Activated naive CD4-positive, alpha-beta T cell treated with anti-CD3 and anti-CD28 coated beads, Interleukin-2, amount 50 U/mL, for 72 hours (primary cell): ENCODE results near the gene NMRAL1. TPM values are rescaled to one million over a fixed set of nuclear protein-coding genes. Genes with fewer than 3 reads are reported as not detected.
A peak's percentile ranks its signal among the peaks of the same experiment; 100 is the strongest.

Source experiments
- ATAC-seq, 2 donors: fragments of 150-1000 bp; cut with Tn5 transposase; 2 replicates each; pipeline ENCODE4 v1.10.0; 2021; ENCODE audit warnings: mild to moderate bottlenecking in 2 of 2, moderate library complexity in 2 of 2
- DNase-seq, 2 donors: peaks; one replicate each; pipeline ENCODE4 v3.0.0; 2021 to 2022; ENCODE audit warnings: low spot score in 2 of 2
- H3K27ac Mint-ChIP-seq, 2 donors: one replicate each; pipeline ENCODE4 v1.8.0; 2022; ENCODE audit warnings: mild to moderate bottlenecking in 2 of 2, mixed read lengths in 2 of 2
- H3K36me3 Mint-ChIP-seq, 2 donors: one replicate each; pipeline ENCODE4 v1.8.0; 2022; ENCODE audit warnings: mixed read lengths in 2 of 2
- H3K9me3 Mint-ChIP-seq, 2 donors: one replicate each; pipeline ENCODE4 v1.8.0; 2022; ENCODE audit warnings: mixed read lengths in 2 of 2
- total RNA-seq, 2 donors: library from RNA; stranded (reverse); gene quantifications; one replicate each; pipeline ENCODE4 v1.2.3, GENCODE V29; 2022

The NMRAL1 gene
- total RNA-seq, 2 donors from 2014 or later = 30.5 to 42.8 TPM

DNA sequence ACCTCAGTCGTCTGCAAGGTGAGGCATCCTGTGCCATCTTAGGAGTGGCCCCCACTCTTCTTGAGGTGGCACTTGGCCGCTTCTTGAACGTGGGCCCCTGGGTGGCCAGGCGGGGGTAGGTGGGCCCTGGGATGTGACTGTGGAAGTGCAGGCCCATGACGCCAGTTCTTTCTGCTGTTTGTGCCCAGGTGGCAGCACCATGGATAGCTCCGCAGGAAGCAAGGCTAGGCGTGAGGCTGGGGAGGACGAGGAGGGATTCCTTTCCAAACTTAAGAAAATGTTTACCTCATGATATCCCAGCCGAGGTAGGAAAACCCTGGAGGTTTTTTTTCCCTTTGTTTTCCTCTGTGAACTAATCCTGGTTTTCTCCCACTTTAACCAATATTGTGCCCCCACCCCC lies 19.8 kb downstream of the NMRAL1 start:
- DNase-seq (no peak), ATAC-seq (no peak)
- H3K9me3 Mint-ChIP-seq = no peaks in the 10 kb centered on the region
- H3K36me3 Mint-ChIP-seq = peaks cover 6 to 12% of the 10 kb centered on the region in 2 donors
- peak overlapping the region in 1 of 2 donors; percentile 72 for H3K27ac Mint-ChIP-seq

DNA sequence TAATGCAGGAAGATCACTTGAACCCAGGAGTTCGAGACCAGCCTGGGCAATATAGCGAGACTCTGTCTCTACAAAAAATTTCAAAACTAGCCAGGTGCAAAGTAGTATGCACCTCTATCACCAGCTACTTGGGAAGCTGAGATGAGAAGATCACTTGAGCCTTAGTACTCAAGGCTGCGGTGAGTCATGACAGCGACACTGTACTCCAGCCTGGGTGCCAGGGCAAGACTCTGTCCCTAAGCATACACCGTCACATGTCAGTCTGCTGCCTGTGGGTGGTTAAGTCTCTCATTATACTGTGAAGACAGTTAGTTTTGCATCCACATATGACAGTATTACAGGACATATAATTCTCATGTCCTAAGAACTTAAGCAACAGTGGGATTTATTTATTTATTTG lies 21.8 kb downstream of the NMRAL1 start:
- peaks cover 6 to 12% of the 10 kb centered on the region in 2 donors for H3K36me3 Mint-ChIP-seq
- no peaks in the 10 kb centered on the region for H3K9me3 Mint-ChIP-seq

DNA sequence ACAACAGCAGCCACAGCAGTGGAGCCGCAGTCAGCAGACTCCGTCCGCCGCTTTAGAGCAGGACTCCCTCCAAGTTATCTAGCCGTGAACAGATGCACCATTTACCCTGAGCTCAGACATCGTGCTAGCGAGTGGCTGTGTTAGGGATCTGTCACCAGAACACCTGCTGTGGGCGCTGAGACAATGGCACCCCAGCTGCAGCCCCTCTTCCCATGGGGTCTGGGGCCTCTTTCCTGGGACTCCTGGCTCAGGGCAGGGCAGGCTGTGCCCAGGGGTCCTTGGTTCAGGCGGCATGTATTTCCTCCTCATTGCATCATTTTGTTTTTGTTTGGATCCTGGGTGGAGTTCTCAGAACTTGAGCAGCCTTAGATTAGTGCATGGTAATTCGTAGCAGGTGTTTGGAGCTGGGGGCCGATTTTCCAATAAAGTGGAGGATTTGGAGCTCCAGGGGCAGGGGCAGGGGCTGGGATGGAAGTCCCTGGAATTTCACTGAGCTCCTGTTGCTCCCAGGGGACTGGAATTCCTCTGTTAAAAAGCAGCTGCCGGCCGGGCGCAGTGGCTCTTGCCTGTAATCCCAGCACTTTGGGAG lies 23.4 kb downstream of the NMRAL1 start:
- no peaks in the 10 kb centered on the region for H3K9me3 Mint-ChIP-seq
- peak overlapping the region in 1 of 2 donors; percentile 82 for H3K27ac Mint-ChIP-seq

More for the DNA sequence above, 21.8 kb downstream of the NMRAL1 start:
- DNase-seq = no peak
- peak overlapping the region; percentile 12 to 92 for H3K27ac Mint-ChIP-seq
- no peak for ATAC-seq

GRCh38 chr16:4450430-4450829 lies 24.0 kb downstream of the NMRAL1 start:
- H3K9me3 Mint-ChIP-seq = no peaks in the 10 kb centered on the region
- H3K36me3 Mint-ChIP-seq = peaks cover 0 to 14% of the 10 kb centered on the region in 2 donors
- DNase-seq = no peak
- no peak overlapping the region for H3K27ac Mint-ChIP-seq
- no peak for ATAC-seq

More for the DNA sequence above, 23.4 kb downstream of the NMRAL1 start:
- ATAC-seq = no peak
- no peak for DNase-seq
- peaks cover 0 to 16% of the 10 kb centered on the region in 2 donors for H3K36me3 Mint-ChIP-seq

- ATAC-seq = no peak
- no peaks in the 10 kb centered on the region for H3K9me3 Mint-ChIP-seq
- peaks cover 8 to 16% of the 10 kb centered on the region in 2 donors for H3K36me3 Mint-ChIP-seq
Measured at GRCh38 chr16:4443986-4444385, 30.4 kb downstream of the NMRAL1 start.

GRCh38 chr16:4443271-4443670 lies 31.2 kb downstream of the NMRAL1 start:
- no peak for ATAC-seq
- Mint-ChIP-seq H3K36me3 (peaks cover 8 to 16% of the 10 kb centered on the region in 2 donors), H3K27ac (peak overlapping the region; percentile 32 to 38), H3K9me3 (no peaks in the 10 kb centered on the region)
- DNase-seq = no peak

More at GRCh38 chr16:4443986-4444385, 30.4 kb downstream of the NMRAL1 start:
- no peak for DNase-seq
- H3K27ac Mint-ChIP-seq = peak overlapping the region; percentile 32 to 38

DNA sequence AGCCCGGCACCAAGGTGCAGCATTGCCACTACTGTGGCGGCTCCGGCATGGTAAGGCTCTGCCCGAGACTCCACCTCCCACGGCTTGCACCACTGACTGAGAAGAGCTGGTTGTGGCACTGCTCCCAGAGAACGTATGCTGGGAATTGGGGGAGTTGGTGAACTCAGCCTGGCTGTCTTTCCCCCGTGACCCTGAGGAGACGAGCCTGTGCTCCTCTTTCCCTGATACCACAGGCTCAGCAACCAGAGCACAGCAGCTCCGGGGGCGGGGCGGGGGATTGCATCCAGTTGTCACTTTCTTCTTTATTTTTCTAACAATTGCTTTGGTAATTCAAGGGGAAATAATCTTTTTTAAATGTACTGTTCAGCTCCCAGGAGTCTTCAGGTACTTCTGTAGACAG lies 32.1 kb downstream of the NMRAL1 start:
- peaks cover 9 to 17% of the 10 kb centered on the region in 2 donors for H3K36me3 Mint-ChIP-seq
- H3K27ac Mint-ChIP-seq = peak overlapping the region in 1 of 2 donors; percentile 50
- ATAC-seq (no peak), DNase-seq (no peak)
- H3K9me3 Mint-ChIP-seq = no peaks in the 10 kb centered on the region

DNA sequence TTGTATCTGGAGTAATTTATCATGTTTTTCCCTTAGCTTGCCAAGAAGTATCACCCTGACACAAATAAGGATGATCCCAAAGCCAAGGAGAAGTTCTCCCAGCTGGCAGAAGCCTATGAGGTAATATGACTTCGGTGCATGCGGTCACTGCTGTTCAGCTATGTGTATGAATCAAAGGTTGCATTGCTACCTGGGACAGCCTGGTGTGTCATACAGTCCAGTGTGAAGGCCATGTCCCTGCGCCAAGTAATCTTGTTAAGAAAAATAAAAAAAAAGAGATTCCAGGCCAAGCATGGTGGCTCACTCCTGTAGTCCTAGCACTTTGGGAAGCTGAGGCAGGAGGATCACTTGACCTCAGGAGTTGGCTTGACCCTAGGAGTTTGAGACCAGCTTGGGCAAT lies 37.1 kb downstream of the NMRAL1 start:
- ATAC-seq (no peak), DNase-seq (no peak)
- H3K36me3 Mint-ChIP-seq = peaks cover 11 to 15% of the 10 kb centered on the region in 2 donors
- H3K9me3 Mint-ChIP-seq = no peaks in the 10 kb centered on the region
- H3K27ac Mint-ChIP-seq = no peak overlapping the region

DNA sequence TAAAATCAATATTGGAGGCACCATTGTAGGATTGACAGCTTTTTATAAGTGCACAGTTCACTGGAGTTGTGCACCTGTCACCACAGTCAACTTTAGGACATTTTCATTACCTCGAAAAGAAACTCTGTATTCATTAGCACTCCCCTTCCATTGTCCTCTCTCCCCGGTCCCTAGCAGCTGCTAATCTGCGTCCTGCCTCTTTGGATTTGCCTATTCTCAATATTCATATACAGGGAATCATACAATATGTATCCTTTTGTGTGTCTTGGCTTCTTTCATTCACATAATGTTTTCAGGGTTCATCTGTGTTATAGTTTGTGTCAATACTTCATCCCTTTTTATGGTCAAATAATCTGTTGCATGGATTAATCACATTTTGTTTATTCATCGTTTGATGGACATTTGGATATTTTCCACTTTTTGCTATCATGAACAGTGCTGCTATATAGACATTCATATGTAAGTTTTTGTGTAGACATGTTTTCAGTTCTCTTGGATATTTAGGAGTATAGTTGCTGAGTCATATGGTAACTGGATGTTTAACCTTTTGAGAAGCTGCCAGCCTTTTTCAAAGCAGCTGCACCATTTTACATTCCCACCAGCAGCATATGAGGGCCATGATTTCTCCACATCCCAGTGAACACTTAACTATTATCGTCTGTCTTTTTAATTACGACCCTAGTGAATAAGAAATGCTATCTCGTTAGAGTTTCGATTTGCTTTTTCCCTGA lies 38.9 kb downstream of the NMRAL1 start:
- DNase-seq = no peak
- ATAC-seq = no peak
- peak overlapping the region; percentile 61 to 81 for H3K27ac Mint-ChIP-seq
- peaks cover 11 to 15% of the 10 kb centered on the region in 2 donors for H3K36me3 Mint-ChIP-seq
- H3K9me3 Mint-ChIP-seq = no peaks in the 10 kb centered on the region

- Mint-ChIP-seq H3K36me3 (peaks cover 11 to 15% of the 10 kb centered on the region in 2 donors), H3K27ac (peak overlapping the region; percentile 23 to 84), H3K9me3 (no peaks in the 10 kb centered on the region)
- DNase-seq = no peak
- no peak for ATAC-seq
Measured at GRCh38 chr16:4433914-4434787, 40.3 kb downstream of the NMRAL1 start.

DNA sequence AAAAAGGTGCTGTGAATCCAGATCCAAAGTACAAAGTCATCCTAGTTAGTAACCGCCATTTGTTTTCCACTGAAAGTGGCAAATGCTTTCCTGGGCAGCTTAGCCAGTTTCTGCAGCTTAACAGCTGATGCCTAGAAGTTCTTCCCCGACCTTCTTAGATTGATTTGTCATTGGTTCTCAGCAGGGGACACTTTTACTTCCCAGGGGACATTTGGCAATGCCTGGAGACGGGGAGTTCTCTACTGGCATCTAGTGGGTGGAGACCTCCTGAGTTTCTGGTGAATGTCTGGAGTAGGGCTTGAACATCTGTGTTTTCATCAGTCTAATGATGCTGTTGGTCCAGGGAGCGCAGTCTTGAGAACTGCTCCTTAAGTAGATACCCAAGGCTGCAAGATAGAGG lies 41.2 kb downstream of the NMRAL1 start:
- peaks cover 15% of the 10 kb centered on the region in 2 donors for H3K36me3 Mint-ChIP-seq
- no peak for DNase-seq
- H3K27ac Mint-ChIP-seq = peak overlapping the region in 1 of 2 donors; percentile 23

DNA sequence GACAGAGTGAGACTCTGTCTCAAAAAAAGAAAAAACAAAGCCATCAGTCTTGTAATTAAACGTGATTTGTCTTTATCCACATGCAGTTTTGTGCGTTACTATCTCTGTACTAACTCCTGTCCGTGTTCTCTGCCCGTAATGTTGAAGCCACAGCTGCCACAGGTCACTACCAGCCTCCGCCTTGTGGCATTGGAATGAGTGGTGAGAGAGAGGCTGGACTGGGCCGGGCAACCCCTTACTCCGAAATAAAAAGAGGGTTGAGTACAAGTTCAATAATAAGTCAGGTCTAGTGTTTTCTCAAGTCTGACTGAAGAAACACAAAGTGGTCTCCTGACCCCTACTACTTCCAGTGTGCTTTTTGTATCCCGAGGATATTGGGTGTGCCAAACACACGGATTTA lies 43.4 kb downstream of the NMRAL1 start:
- no peak for ATAC-seq
- H3K9me3 Mint-ChIP-seq = no peaks in the 10 kb centered on the region
- DNase-seq = no peak
- peaks cover 21 to 22% of the 10 kb centered on the region in 2 donors for H3K36me3 Mint-ChIP-seq
- no peak overlapping the region for H3K27ac Mint-ChIP-seq

More for the DNA sequence above, 41.2 kb downstream of the NMRAL1 start:
- ATAC-seq = no peak
- H3K9me3 Mint-ChIP-seq = no peaks in the 10 kb centered on the region

GRCh38 chr16:4428500-4428899 lies 45.9 kb downstream of the NMRAL1 start:
- H3K9me3 Mint-ChIP-seq = no peaks in the 10 kb centered on the region
- ATAC-seq = no peak
- H3K36me3 Mint-ChIP-seq = peaks cover 17 to 23% of the 10 kb centered on the region in 2 donors
- no peak overlapping the region for H3K27ac Mint-ChIP-seq
- no peak for DNase-seq

DNA sequence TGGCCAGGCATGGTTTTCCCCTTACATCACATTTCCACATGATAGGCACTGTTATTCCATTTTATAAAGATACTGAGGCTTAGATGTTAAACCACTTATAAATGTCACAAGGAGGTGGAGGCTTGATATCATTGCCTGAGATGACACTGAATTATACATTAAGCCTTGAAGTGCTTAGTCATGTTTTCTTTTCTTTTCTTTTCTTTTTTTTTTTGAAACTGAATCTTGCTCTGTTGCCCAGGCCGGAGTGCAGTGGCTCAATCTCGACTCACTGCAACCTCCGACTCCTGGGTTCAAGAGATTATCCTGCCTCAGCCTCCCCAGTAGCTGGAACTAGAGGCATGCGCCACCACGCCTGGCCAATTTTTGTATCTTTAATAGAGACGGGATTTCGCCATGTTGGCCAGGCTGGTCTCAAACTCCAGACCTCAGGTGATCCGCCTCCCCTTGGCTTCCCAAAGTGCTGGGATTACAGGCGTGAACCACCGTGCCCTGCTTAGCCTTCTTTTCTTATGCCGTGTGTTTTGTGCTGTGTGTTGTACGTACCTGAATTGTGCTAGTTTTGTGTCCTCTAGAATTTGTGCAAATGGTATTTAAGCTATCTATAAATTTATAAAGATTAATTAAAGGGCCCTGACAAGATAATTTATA lies 47.6 kb downstream of the NMRAL1 start:
- DNase-seq (no peak), ATAC-seq (no peak)
- H3K27ac Mint-ChIP-seq = peak overlapping the region; percentile 99
- no peaks in the 10 kb centered on the region for H3K9me3 Mint-ChIP-seq
- peaks cover 17 to 23% of the 10 kb centered on the region in 2 donors for H3K36me3 Mint-ChIP-seq

DNA sequence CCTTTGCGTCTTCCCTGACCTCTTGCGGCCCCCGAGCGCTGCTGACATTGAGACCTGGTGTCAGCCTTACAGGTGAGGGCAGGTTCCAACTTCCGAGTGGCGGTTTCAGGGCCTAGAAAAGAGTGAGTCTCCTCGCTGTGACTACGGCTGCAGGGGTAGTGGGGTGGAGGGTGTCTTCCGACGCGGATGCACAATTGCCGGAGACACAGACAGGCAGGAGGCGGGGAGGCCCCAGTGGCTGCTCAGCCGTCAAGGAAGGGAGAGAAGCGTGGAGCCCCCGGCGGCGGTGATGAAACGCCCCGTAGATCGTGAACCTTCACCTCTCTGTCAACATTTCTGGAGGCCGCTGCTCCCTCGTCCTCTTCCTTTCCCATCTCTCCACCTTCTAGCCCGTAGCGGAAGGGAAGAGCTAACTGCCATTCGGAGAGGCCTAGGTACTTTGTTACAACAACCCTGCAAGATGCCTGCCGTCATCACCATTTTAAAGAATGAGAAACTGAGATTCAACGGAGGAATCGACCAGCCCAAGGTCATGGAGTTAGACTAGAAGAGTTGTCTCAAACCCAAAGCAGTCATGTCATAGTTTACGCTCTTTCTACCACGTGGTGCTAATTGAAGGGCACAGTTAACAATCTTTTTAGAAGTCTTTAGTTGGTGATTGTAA lies 48.3 kb downstream of the NMRAL1 start:
- Mint-ChIP-seq H3K36me3 (peaks cover 17 to 23% of the 10 kb centered on the region in 2 donors), H3K27ac (peak overlapping the region; percentile 99), H3K9me3 (no peaks in the 10 kb centered on the region)
- DNase-seq (no peak), ATAC-seq (peak; percentile 35 to 44)
